ENCODE data around the gene BEST4. TPM values are rescaled to one million over a fixed set of nuclear protein-coding genes. Genes with fewer than 3 reads are reported as not detected.
"Not testable (repeated sequence)": the region's sequence is repeated elsewhere in the genome, so short reads cannot be mapped to it uniquely, and the experiment has no call there.

BEST4 gene
- total and polyA plus RNA-seq, 2 experiments from 2014 or later = 0.98 to 1.4 TPM

- Histone ChIP-seq H3K4me1 (ENCODE audit: low read depth) (peaks cover 11% of the 10 kb centered on the region), H3K27ac (peak within 1 kb of the TSS; percentile 89), H3K4me3 (peak within 1 kb of the TSS; percentile 55), H3K9me3 (ENCODE audit: low read depth) (no peaks in the 10 kb centered on the region), H3K27me3 (no peaks in the 10 kb centered on the region), H3K36me3 (no peaks in the 10 kb centered on the region)
- DNase-seq (ENCODE audit: low read depth in 1 of 2, low spot score in 1 of 2) = peak; percentile 97 to 99
- TF ChIP-seq, protein P1, sequence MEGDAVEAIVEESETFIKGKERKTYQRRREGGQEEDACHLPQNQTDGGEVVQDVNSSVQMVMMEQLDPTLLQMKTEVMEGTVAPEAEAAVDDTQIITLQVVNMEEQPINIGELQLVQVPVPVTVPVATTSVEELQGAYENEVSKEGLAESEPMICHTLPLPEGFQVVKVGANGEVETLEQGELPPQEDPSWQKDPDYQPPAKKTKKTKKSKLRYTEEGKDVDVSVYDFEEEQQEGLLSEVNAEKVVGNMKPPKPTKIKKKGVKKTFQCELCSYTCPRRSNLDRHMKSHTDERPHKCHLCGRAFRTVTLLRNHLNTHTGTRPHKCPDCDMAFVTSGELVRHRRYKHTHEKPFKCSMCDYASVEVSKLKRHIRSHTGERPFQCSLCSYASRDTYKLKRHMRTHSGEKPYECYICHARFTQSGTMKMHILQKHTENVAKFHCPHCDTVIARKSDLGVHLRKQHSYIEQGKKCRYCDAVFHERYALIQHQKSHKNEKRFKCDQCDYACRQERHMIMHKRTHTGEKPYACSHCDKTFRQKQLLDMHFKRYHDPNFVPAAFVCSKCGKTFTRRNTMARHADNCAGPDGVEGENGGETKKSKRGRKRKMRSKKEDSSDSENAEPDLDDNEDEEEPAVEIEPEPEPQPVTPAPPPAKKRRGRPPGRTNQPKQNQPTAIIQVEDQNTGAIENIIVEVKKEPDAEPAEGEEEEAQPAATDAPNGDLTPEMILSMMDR (IDR thresholded peaks at IDR 0.05; ENCODE audit: low read depth, low read length) = peak; percentile 90
Observed at GRCh38 chr1:44799770-44800584, 12.0 kb upstream of the BEST4 start, which contains the start of gene PLK3. Gene PLK3 (plus strand): TSS chr1:44800377. CDS start chr1:44800464, 87 bp downstream.

DNA sequence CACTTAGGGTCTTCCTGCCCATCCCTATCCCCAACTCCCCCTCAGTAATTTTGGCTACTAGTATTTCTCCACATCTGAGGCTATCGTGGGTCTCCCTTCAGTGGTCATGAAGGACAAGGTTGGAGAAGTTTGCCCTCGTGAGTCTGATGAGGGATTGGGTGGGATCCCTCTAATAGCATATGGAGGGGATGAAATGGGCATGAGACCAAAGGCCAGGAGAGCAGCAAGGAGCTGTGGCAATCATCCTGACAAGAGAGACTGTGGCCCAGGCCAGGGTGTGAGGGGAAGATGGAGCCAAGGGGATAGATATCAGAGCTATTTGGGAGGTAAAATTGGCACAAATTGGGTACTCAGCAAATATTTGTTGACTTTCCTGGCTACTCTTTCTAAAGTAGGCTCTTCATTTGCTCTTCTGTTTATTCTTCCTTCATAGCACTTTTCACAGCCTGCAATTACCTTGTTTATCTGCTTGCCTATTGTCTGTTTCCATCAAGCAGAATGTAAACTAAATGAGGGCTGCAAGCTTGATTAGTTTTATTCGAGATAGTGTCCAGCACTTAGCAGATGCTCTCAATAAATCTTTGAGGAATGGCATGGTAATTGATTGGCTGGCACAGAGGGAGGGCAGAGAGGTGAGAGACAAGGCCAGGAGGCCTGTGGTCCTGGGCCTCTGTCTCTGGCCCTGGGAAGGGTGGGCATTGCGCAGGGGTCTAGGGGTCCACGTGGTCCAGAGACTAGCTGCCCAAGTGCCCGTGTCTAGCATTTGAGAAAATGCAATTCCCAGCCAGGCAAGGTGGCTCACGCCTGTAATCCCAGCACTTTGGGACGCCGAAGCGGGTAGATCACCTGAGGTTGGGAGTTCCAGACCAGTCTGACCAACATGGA is 10.8 kb upstream of the BEST4 start:
- Histone ChIP-seq H3K9me3 (ENCODE audit: low read depth) (no peaks in the 10 kb centered on the region), H3K27me3 (no peaks in the 10 kb centered on the region), H3K4me1 (ENCODE audit: low read depth) (peaks cover 11% of the 10 kb centered on the region), H3K4me3 (no peak overlapping the region), H3K36me3 (no peaks in the 10 kb centered on the region), H3K27ac (peak overlapping the region; percentile 89)
- no peak for DNase-seq (ENCODE audit: low read depth in 1 of 2, low spot score in 1 of 2)
- TF ChIP-seq, protein P1 (IDR thresholded peaks at IDR 0.05; ENCODE audit: low read depth, low read length) = no peak

DNA sequence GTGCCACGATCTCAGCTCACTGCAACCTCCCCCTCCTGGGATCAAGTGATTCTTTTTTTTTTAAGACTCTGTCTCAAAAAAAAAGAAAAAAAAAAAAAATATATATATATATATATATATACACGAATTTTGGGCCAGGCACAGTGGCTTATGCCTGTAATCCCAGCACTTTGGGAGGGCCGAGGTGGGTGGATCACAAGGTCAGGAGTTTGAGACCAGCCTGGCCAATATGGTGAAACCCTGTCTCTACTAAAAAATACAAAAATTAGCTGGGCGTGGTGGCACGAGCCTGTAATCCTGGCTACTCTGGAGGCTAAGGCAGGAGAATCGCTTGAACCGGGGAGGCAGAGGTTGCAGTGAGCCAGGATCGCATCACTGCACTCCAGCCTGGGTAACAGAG is 9.9 kb upstream of the BEST4 start:
- H3K36me3 ChIP-seq; H3K27ac ChIP-seq; H3K4me3 ChIP-seq; H3K27me3 ChIP-seq; DNase-seq (ENCODE audit: low read depth in 1 of 2, low spot score in 1 of 2); H3K9me3 ChIP-seq (ENCODE audit: low read depth): not testable (repeated sequence)
- peaks cover 16% of the 10 kb centered on the region for H3K4me1 ChIP-seq (ENCODE audit: low read depth)

DNA sequence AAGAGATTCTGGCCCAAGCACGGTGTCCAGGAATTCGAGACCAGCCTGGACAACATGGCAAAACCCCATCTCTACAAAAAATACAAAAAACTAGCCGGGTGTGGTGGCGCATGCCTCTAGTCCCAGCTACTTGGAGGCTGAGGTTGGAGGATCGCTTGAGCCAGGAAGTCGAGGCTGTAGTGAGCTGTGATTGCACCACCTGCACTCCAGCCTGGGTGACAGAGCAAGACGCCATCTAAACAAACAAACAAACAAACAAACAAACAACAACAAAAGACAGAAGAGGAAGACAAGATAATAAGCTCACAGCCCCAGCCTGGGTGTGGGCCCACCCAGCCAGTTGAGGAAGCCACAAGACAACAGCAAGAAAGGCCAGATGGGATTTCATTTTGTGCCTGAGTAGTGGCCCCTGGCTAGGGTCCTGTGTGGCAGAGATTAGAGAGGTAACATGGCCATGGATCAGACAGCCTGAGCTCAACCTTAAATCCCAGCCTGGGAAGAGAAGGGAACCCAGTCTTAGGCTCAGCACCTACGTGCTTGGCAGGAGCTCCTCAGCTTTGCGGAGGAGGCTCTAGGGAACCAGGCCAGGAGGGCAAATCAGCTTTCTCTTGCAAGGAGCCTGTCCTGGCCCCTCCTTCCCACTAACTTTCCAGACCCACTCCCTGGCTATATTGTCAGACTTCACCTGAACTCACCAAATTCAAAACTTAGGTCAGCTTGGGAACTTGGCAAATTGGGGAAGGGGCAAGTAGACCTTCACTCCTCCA is 4.9 kb upstream of the BEST4 start:
- H3K27me3 ChIP-seq = no peaks in the 10 kb centered on the region
- DNase-seq (ENCODE audit: low read depth in 1 of 2, low spot score in 1 of 2) = no peak
- peak overlapping the region; percentile 87 for H3K27ac ChIP-seq
- H3K9me3 ChIP-seq (ENCODE audit: low read depth) = no peaks in the 10 kb centered on the region
- TF ChIP-seq, protein P1 (IDR thresholded peaks at IDR 0.05; ENCODE audit: low read depth, low read length) = no peak
- no peaks in the 10 kb centered on the region for H3K36me3 ChIP-seq
- peaks cover 7% of the 10 kb centered on the region for H3K4me1 ChIP-seq (ENCODE audit: low read depth)
- H3K4me3 ChIP-seq = no peak overlapping the region

DNA sequence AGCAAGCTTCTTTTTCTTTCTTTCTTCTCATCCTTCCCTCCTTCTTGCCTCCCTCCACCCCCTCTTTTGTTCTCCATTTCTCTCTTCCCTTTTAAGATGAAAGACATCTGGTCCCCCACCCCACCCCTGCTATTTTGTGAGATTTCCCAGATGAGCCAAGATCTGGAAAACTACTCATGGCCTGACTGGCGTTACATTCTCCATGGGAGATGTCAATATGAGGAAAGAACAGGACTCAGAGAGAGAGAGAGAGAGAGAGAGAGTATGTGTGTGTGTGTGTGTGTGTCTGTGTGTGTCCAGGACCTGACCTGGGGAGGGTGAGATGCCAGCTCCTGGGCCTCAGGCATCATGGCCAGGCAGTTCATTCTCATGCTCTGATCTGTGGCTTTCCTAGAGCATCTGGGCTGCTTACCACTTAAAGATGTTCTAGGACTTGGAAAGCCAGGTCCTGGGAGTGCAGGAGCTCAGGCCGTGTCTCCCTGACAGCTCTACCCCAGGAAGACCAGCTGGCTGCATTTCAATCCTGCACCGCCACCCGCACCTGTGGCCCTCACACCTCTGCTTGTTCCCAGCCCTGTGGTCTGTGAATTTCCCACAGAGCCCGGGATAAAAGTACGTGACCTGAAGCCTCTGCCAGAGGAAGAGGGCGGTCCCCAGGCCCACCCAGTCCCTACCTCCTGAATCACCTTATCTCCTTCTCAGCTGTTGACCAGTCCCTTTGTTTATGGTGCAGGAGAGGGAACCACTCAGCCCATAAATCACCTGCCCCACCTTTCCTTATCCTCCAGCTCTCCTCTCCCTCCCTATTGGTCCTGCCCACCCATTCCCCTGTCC is 3.2 kb upstream of the BEST4 start:
- no peak overlapping the region for H3K27ac ChIP-seq
- no peaks in the 10 kb centered on the region for H3K27me3 ChIP-seq
- no peak overlapping the region for H3K4me3 ChIP-seq
- H3K4me1 ChIP-seq (ENCODE audit: low read depth) = peaks cover 7% of the 10 kb centered on the region
- no peaks in the 10 kb centered on the region for H3K9me3 ChIP-seq (ENCODE audit: low read depth)
- TF ChIP-seq, protein P1 (IDR thresholded peaks at IDR 0.05; ENCODE audit: low read depth, low read length) = no peak
- H3K36me3 ChIP-seq = no peaks in the 10 kb centered on the region
- no peak for DNase-seq (ENCODE audit: low read depth in 1 of 2, low spot score in 1 of 2)
